ENCODE measurements around the gene ARHGAP33.

GRCh38 chr19:35824150-35824549 lies 48.8 kb downstream of the ARHGAP33 start:
- TF ChIP-seq CTCF (optimal IDR thresholded peaks at IDR 0.05 in 1 of 3, IDR thresholded peaks at IDR 0.05 in 1 of 3, conservative IDR thresholded peaks at IDR 0.05 in 1 of 3; ENCODE audit: extremely low read depth in 1 of 3, insufficient read depth in 2 of 3, low read length in 3 of 3) (no peak), EZH2 (IDR thresholded peaks at IDR 0.05; ENCODE audit: low read length) (no peak)
